ENCODE measurements around the gene SIDT2.
A peak's percentile ranks its signal among the peaks of the same experiment; 100 is the strongest.

The SIDT2 gene

GRCh38 chr11:117223741-117224689 lies 45.5 kb downstream of the SIDT2 start:
- no peak for DNase-seq

GRCh38 chr11:117225553-117226170 lies 47.1 kb downstream of the SIDT2 start:
- no peak for DNase-seq

- peak; percentile 25 for DNase-seq
Observed at GRCh38 chr11:117226388-117227385, 48.1 kb downstream of the SIDT2 start.

- no peak for DNase-seq
Observed at GRCh38 chr11:117228091-117228490, 49.5 kb downstream of the SIDT2 start.

DNA sequence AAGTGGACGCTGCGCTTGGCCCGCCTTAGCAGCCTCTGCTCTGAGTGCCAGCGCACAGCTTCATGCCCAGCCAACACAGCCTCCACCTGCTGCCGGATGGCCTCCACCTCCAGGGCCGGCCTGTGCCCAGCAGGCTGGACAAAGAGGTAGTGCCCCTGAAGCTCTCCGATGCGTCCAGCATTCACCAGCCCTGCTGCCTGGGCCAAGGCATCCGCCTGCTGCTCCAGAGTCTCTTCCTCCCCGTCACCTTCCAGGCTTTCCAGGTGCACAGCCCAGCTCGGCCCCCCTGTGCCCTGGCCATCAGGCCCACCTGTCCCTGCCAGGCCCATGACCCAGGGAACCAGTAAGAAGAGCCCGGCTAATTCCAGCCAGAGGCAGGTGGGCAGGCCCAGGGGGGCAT lies 50.9 kb downstream of the SIDT2 start:
- no peak for DNase-seq

- DNase-seq, result no peak
Observed at GRCh38 chr11:117229931-117230285, 51.4 kb downstream of the SIDT2 start.

GRCh38 chr11:117230286-117230961 lies 51.9 kb downstream of the SIDT2 start:
- DNase-seq, result peak; percentile 53

DNA sequence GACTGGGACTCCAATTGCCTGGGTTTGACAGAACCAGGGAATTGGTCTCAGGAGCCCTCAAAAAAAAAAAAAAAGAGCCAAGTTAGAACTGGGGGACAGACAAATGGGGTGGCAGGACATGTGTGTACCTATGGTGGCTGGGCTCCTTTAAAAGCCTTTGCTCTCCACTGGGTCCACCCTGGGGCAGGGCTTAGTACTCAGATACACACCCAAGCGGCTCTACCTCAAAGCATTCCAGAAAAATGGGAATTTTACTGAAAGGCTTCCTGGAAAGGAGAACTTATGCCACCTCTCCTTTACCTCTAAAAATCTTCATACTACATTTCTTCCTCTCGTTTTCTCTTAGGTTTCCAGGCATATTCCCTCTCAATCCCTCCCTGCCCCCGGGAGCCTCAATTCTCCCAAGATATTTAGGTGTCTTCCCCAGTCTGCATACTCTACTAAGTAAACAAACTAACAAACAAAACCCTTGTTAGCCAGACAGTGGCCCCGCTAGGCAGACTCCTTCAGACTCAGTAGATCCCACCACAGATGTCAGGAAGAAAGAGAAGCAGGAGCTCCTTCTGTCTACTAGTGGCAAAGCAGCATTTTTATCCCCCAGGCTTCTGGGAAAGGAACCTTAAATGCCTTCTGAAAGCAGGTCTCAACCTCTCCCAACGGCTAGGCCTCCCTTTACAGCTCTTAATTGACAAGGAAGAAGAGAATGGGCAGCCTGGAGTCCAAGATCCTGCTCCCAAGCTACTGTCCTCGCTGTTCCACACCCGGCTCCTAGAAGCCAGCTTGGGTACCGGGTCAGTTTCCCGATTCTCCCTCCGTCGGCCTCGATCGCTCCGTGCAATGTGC lies 52.7 kb downstream of the SIDT2 start:
- no peak for DNase-seq

DNA sequence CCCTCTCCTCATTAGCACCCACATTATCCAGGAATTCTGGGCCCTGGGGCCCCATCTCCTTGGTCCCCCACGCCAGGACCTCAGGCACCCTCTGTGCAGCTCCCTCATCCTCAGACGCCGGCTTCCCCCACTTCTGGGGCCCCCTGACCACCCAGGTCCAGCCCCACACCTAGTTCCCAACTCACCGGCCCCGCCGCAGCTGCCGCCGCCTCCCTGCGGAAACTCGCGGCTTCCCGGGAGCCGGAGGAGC lies 53.2 kb downstream of the SIDT2 start, which contains the start of gene PCSK7:
Gene PCSK7, minus strand, starts transcription at position 232 of the 250 bp plus-strand sequence. CDS start 2,229 bp downstream, outside the sequence.
- DNase-seq, result no peak

- DNase-seq, result peak; percentile 78
Observed at GRCh38 chr11:117232092-117232878, 53.7 kb downstream of the SIDT2 start, which contains the start of gene RNF214. Gene RNF214, plus strand, starts transcription at chr11:117232671. Its CDS starts 1,602 bp downstream, at chr11:117234273.

DNA sequence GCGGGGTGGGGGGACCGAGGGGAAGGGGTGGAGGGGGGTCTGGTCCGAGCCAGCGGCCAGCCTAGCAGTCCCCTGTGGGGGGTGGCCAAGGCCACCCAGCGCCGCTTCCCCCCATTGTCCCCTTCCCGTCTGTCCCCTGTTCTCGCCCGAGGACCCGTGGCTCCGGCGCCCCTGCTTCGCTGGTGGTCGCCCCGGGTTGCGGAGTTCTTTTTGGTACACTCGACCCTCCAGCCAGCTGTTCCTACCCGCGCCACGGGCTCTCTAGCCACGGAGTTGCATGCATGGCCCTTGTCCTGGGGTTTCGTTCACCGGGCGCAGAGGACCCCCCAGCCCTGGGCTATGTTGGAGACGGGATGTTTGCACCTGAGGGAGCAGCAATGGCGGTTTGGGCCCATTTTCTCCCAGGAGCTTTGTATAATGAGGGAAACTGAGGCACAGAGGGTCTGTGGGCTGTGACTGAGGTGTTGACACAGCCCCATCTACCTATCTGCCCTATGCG lies 54.4 kb downstream of the SIDT2 start:
- DNase-seq, result peak; percentile 9

GRCh38 chr11:117238221-117238620 lies 59.7 kb downstream of the SIDT2 start:
- DNase-seq, result no peak

DNA sequence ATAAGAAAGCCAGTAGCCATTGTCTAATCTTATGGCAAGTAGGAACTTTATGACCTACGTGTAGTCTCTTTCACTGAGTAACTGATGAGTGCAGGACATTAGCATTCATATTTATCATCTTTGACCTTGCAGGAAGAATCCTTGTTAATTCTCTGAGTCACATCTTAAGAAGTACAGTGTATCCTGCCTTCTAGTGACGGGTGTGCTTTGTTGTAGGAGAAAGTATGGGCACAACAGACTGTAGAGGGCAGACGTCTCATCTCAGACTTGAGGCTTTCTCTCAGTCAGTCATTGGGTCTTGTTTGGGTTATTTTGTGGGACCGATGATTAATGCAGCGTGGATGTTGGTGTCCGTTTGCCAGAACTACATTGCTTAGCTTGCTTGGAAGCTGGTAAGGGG lies 60.8 kb downstream of the SIDT2 start:
- no peak for DNase-seq
